T-helper 9 cell (primary cell): Measurements from ENCODE around the gene SH3RF2.

Source experiments
- DNase-seq: peaks from one replicate; pipeline ENCODE4 v3.0.0-alpha.2; 2020

The SH3RF2 gene

DNA sequence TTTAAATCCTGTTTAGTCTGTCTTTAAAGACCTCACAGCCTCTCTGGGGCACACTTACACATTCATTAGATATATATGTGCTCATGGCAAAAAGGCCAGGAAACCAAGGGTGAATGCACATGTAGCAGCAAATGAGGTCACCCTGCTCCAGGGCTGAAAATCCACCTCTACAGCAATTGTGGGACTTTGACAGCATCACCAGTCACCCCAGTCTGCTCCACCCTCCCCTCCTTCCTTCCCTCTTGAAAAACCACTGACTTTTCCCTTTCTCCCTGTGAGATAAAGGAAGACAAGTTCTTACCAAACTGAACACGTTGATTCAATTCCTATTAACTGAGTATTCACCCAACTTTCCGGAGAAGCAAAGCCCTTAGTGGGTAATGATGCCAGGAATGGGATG, 15.2 kb upstream of the SH3RF2 start:
- DNase-seq = no peak

DNA sequence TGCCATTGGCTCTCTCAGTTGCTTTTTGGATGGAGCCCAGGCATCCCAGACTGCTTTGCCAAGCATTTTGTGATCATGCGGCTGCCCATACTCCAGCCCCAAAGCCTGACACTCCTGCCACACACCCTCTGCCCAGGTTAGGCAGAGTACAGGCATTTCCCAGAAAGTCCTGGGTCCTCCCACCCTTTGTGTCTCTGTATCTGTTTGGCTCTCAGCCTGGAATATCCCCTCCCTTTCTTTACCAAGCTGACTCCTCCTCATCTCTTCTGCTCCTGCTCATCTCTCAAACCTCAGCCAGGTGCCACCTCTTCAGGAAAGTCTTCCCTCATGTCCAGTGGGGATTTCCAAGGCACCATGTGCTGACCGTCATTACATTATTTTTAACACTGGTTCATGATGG, 14.3 kb upstream of the SH3RF2 start:
- no peak for DNase-seq

DNA sequence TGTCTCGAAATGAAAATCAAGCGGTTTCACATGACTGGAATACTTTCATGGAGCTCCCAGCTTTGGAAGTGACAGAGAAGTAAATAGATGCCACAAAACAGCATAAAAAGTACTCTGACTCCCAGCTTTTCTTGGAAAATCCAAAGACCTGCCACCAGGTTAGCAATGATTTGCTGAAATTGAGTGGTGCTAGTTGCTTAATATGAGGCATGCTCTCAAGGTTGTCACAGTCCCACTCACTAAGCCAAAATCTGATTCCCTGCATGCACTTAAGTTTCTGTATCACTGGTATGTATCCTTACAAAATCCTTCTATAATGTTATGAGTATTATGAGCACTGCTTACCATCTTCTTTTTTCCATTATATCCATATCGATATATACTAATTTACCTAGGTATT, 13.0 kb upstream of the SH3RF2 start:
- DNase-seq = no peak

DNA sequence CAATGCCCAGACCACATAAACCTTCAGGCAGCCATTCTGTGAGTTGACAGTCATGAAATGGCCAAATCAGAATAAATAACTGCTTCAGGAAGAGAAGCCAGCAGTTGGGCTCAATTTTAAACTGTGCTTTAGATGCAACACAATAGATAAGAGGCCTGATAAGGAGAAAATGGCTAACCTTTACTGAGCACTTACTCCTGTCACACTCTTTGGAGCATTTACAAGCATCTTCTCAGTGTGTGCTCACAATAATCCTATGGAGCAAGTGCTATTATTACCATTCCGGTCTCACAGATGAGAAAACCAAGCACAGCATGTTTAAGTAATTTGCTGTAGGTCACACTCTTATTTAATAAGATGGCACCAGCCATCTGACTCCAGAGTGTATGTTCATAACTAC, 11.5 kb upstream of the SH3RF2 start:
- DNase-seq = no peak

- DNase-seq = no peak
These were observed 11.0 kb upstream of the SH3RF2 start for GRCh38 chr5:145925353-145925752.

DNA sequence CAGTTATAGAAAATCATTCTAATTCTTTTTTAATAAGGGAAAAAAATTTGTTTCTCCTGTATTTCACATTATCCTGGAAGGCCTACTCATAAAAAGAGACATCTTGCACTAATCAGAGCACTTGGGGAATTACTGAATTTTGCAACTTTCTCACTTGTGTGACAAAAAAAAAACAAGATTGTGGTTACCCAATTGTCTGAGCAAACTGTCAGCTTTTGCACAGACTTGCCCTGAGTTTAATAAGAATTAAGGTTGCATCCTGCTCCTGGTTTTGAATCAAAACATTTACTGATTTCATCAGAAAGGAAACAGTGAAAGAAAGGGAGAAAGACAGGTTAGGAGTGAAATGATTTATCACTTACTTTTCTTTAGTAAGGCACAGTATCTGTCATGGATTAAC, 10.6 kb upstream of the SH3RF2 start:
- DNase-seq = no peak

GRCh38 chr5:145931718-145932117, 4.7 kb upstream of the SH3RF2 start:
- no peak for DNase-seq

DNA sequence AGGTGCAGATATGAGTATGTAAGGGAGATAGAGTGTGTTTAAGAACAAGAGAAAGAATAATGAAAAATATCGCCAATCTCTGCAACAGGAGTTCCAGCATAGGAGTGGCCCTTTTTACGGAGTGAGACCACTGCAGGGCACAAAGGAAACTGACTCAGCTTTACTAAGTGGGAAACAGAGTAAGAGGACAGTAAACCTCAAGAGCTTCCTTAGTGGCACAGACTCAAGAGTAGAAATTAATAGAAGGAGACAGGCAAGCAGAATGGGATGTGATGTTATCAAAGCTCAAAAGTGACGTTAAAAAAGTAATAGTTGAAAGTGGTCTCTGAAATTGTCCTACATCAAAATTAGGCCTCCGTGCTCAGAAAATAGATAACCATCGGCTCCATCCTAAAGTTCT, 2.1 kb upstream of the SH3RF2 start:
- no peak for DNase-seq

DNA sequence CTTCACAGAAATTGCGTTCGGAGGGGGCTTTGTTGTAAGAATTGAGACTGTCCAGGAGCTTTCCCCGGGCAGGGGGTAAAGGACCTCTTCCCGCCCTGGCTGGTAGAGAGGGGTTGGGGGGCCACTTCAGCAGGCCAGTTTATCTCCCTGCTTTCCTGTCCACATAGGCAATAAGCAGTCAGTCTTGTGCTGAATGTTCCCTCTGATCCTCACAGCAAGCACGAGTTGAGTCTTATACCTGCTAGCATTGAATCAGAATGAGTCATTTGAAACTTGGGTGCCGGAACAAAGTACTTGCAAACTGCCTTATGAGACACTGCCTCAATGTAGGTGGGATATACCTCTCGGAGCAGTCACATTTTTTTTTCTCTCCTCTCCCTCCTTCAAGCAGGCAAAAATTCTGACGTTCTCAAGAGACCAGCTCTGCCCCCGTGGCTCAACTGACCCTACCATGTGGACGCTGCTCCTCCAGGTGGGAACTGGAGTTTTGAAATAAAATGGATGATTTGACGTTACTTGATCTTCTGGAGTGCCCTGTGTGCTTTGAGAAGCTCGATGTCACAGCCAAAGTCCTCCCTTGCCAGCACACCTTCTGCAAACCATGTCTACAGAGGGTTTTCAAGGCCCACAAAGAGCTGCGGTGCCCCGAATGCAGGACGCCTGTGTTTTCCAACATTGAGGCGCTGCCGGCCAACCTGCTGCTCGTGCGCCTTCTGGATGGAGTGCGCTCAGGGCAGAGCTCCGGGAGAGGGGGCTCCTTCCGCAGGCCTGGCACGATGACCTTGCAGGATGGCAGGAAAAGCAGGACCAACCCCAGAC, 1.3 kb downstream of the SH3RF2 start:
- no peak for DNase-seq

DNA sequence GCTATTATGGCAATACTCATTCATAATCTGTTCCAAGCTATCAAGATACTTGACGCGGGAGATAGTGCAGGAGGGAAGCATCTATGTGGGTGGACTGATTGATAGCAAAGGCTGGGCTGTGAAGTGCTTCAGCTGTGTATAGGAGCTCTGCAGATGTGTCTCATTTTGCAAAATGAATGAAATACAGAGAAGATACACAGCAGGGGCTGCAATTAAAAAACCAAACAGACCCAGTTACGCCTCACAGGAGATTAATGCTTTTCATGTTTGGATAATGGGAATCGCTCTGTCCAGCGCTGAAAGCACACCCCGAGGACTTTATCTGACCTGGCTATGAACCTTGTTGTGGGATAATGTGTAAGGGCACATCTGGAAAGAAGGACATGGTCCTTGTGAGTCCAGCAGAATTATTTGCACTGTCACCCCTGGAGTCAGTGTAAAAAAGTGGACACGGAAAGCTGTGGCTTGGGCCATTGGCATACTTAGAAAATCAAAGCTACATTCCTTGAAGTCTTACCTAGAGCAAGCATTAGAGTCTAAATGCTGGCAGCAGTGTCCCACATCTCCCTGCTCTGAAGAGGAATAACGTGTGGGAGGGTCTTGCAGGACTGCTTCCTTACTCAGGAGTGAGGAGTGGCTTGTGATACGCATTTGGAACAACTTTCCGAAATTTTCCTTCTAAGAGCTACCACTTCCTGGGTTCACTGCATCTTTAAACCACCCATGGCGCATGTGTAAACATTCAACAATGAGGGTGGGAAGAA, 2.6 kb downstream of the SH3RF2 start:
- DNase-seq = no peak

- no peak for DNase-seq
These were observed 3.2 kb downstream of the SH3RF2 start for GRCh38 chr5:145939540-145940065.

DNA sequence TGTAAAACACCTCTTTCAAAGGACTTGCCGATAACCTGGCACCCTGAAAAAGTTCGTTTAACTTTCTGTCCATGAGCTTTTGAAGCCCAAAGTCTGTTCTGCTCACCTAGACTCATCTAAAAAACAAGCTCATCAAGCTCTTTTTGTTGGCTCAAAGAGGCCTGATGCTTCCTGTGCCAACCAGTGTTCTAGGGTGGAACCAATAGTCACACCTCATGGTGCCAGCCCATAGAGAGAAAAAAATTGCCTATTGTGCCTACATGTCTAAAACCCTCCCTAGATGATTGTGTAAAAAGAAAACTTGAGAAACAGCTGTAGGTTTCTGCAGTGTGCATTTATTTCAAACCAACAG, 4.7 kb downstream of the SH3RF2 start:
- no peak for DNase-seq

- no peak for DNase-seq
These were observed 5.2 kb downstream of the SH3RF2 start for GRCh38 chr5:145941448-145942130.

DNA sequence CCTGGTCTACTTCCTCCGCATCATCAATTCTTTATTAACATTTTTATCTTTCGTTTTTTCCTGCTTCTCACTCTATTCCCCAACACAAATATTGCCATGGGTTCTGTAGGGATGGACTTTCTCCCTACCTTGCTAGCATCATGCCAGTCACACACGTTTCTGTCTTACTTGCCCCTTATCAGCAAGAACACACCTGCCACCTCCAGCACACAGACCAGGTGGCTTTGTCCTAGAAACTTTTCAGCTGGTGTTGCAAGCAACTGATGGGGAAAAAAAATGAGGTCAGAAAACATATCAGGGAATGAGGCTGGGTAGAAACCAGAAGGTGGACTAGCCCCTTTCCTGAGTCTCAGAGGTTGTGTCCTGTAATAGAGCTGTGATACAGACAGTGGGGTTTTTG, 5.8 kb downstream of the SH3RF2 start:
- DNase-seq = no peak

- no peak for DNase-seq
These were observed 6.4 kb downstream of the SH3RF2 start for GRCh38 chr5:145942749-145943148.

DNA sequence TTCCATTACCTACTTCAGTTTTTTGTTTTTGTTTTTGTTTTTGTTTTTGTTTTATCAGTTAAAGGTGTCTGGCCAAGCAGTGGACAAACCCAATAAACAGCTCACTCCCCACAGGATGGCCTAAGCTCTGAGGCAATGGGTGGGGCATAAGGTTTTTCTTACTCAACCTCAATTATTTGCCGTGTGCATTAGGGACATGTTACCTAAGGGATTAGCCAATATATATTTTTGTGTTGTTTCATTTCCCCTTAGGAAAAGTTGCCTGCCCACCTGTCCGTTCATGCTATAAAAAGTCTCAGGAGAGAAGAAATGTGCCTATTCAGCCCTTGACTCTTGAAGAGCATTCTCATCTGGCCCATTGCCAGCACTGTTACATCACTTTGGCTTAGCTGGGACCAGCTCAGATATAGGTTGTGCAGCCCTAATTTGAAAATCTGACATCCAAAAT, 7.3 kb downstream of the SH3RF2 start:
- DNase-seq = no peak

- no peak for DNase-seq
These were observed 8.0 kb downstream of the SH3RF2 start for GRCh38 chr5:145944328-145944727.

DNA sequence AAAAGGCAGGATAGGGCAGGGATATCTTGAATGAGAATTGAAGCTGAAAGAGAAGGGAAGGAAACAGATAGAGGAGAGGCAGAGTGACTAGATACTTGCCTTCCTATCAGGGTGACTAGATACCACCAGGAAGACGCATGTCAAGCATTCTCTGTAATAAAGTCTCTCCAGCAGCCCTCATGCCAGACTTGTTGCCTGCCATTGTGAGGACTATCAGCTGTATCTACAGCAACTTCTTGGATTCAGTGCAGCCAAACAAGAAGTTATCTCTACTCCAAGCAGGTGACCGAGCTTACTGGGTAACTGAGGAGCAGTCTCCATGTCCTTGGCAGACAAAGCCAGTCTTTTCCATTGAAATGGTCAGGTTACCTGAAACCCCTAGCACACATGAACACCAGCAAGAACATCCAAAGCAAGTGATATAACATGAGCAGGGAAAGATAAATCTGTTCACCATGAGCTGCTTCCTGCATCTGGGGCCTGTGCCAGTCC, 9.3 kb downstream of the SH3RF2 start:
- DNase-seq = no peak

GRCh38 chr5:145946112-145946861, 9.9 kb downstream of the SH3RF2 start:
- no peak for DNase-seq

GRCh38 chr5:145947581-145947980, 11.2 kb downstream of the SH3RF2 start:
- DNase-seq = no peak

GRCh38 chr5:145948047-145948446, 11.7 kb downstream of the SH3RF2 start:
- DNase-seq = no peak

- no peak for DNase-seq
These were observed 12.5 kb downstream of the SH3RF2 start for GRCh38 chr5:145948921-145949320.

DNA sequence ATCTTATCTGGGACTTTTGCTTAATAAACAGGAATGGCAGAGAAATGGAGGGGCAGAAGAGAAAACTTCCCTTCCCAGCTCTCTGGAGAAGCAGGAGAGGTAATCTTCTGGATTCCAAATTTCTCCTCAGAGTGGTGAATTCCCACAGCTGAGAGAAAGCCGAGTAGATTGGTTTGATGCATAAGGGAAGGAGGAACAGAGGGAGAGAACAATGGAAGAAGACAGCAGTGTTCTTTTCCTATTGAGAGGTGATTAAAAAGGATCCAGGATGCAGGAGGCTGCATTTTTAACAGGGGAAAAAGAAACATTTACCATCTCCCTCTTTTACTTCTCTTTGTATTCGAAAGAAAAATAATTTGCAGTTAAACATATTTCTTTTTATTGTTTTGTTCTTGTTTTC, 13.1 kb downstream of the SH3RF2 start:
- DNase-seq = no peak
